DOHH2 (cell line): ENCODE data around the gene DMD.

Source experiments
- H3F3A ChIP-seq: fragments of 200-600 bp; sonication (generic), shearing (Covaris generic); 2 replicates; pipeline ENCODE4 v1.6.0; 2016; ENCODE audit warnings: antibody characterized with exemption, mild to moderate bottlenecking; ENCODE audit not compliant: control insufficient read depth, insufficient read depth
- H3K27ac ChIP-seq: fragments of 200-600 bp; sonication (generic); 2 replicates; pipeline ENCODE4 v1.5.1; 2014; ENCODE audit warnings: low read depth, mild to moderate bottlenecking, low read length, moderate library complexity
- H3K27me3 ChIP-seq: fragments of 200-600 bp; sonication (generic); 2 replicates; pipeline ENCODE4 v1.6.1; 2014; ENCODE audit warnings: mild to moderate bottlenecking, low read length, mixed read lengths; ENCODE audit not compliant: control insufficient read depth
- H3K36me3 ChIP-seq: fragments of 200-600 bp; sonication (generic); 2 replicates; pipeline ENCODE4 v1.6.1; 2014; ENCODE audit warnings: mild to moderate bottlenecking, low read length, moderate library complexity, mixed read lengths; ENCODE audit not compliant: control insufficient read depth
- H3K4me1 ChIP-seq: fragments of 200-600 bp; sonication (generic); 2 replicates; pipeline ENCODE4 v1.6.1; 2014; ENCODE audit warnings: mild to moderate bottlenecking, low read length, mixed read lengths; ENCODE audit not compliant: control insufficient read depth
- H3K4me2 ChIP-seq: fragments of 200-600 bp; sonication (generic); 2 replicates; pipeline ENCODE4 v1.6.0; 2014; ENCODE audit warnings: mild to moderate bottlenecking, low read length, moderate library complexity
- H3K4me3 ChIP-seq: fragments of 200-600 bp; sonication (generic); 2 replicates; pipeline ENCODE4 v1.5.1; 2014; ENCODE audit warnings: mild to moderate bottlenecking, low read length, mixed read lengths
- H3K79me2 ChIP-seq: fragments of 200-600 bp; sonication (generic); 2 replicates; pipeline ENCODE4 v1.6.1; 2014; ENCODE audit warnings: mild to moderate bottlenecking, low read length, mixed read lengths; ENCODE audit not compliant: control insufficient read depth
- H3K9me2 ChIP-seq: fragments of 200-600 bp; sonication (generic); replicated peaks from 2 replicates; pipeline ENCODE4 v1.6.1; 2014; ENCODE audit warnings: mild to moderate bottlenecking, low read length, mixed read lengths; ENCODE audit not compliant: control insufficient read depth
- H3K9me3 ChIP-seq: fragments of 200-600 bp; sonication (generic); 2 replicates; pipeline ENCODE4 v1.6.1; 2014; ENCODE audit warnings: antibody characterized with exemption, low read length, mixed read lengths; ENCODE audit not compliant: control insufficient read depth, insufficient read depth
- H4K20me1 ChIP-seq: fragments of 200-600 bp; sonication (generic); 2 replicates; pipeline ENCODE4 v1.6.0; 2014; ENCODE audit warnings: low read depth, mild to moderate bottlenecking, antibody characterized with exemption, low read length, moderate library complexity; ENCODE audit not compliant: control insufficient read depth, insufficient read depth
- EZH2phosphoT487 ChIP-seq: fragments of 200-600 bp; sonication (generic); IDR thresholded peaks from 2 replicates; pipeline ENCODE4 v1.6.1; 2017; ENCODE audit warnings: borderline replicate concordance, mild to moderate bottlenecking, antibody characterized with exemption, low read length, moderate library complexity, mixed read lengths
- TF ChIP-seq, protein P1 (sequence below): fragments of 200-600 bp; sonication (generic); IDR thresholded peaks from one replicate; pipeline ENCODE4 v1.5.1; 2014; ENCODE audit warnings: antibody characterized with exemption, mild to moderate bottlenecking, low read depth, low read length; ENCODE audit not compliant: poor library complexity, severe bottlenecking

Gene DMD

DNA sequence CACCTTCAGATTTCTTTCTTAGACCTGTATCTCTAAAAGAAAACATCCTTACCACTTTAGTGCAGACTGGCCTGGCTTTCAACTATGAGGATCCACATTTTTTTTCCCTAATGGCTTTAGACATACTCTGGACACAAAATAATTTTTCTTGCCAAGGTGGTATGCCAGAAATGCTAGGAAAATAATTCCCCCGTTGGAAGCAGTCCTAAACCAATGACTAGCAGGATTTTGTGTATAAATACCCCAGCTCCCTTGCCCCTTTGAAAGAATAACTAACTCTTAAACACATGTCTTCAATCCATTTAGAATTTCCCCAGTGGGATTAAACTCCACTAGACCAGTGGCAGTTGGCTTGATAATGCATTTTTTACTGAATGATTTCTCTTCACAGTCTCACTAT, 1639.0 kb downstream of the DMD start:
- H3K4me1 ChIP-seq: no peaks in the 10 kb centered on the region
- no peaks in the 10 kb centered on the region for H4K20me1 ChIP-seq
- H3K36me3 ChIP-seq: no peaks in the 10 kb centered on the region
- TF ChIP-seq, protein P1, sequence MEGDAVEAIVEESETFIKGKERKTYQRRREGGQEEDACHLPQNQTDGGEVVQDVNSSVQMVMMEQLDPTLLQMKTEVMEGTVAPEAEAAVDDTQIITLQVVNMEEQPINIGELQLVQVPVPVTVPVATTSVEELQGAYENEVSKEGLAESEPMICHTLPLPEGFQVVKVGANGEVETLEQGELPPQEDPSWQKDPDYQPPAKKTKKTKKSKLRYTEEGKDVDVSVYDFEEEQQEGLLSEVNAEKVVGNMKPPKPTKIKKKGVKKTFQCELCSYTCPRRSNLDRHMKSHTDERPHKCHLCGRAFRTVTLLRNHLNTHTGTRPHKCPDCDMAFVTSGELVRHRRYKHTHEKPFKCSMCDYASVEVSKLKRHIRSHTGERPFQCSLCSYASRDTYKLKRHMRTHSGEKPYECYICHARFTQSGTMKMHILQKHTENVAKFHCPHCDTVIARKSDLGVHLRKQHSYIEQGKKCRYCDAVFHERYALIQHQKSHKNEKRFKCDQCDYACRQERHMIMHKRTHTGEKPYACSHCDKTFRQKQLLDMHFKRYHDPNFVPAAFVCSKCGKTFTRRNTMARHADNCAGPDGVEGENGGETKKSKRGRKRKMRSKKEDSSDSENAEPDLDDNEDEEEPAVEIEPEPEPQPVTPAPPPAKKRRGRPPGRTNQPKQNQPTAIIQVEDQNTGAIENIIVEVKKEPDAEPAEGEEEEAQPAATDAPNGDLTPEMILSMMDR: no peak
- no peak for TF ChIP-seq EZH2phosphoT487
- H3K27ac ChIP-seq: no peak overlapping the region
- no peaks in the 10 kb centered on the region for H3K79me2 ChIP-seq
- H3K9me3 ChIP-seq: no peaks in the 10 kb centered on the region
- no peaks in the 10 kb centered on the region for H3K9me2 ChIP-seq
- H3K4me3 ChIP-seq: no peak overlapping the region
- no peaks in the 10 kb centered on the region for H3F3A ChIP-seq
- H3K4me2 ChIP-seq: no peak overlapping the region
- no peaks in the 10 kb centered on the region for H3K27me3 ChIP-seq

DNA sequence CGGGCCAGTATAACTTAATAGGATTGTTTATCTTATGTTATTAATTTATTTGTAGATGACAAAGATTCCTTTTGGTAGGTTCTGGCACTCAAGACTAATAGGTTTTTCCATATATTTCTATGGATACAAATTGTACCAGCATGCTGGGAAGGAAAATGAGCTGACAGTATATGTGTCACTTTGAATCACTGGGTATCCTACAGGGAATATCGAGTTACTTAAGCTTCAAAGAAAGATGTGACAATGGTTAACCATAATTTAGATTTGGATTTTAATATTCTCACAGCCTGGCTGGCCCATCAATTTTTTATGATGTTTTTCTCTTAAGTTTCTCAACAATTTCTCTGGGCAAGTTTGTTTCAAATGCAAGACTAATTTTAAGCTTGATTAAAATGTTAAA, 1640.7 kb downstream of the DMD start:
- Histone ChIP-seq H3K79me2 (no peaks in the 10 kb centered on the region), H3K4me1 (no peaks in the 10 kb centered on the region), H3K27ac (no peak overlapping the region), H3K9me3 (no peaks in the 10 kb centered on the region), H3K27me3 (no peaks in the 10 kb centered on the region), H3K4me3 (no peak overlapping the region), H4K20me1 (no peaks in the 10 kb centered on the region), H3K36me3 (no peaks in the 10 kb centered on the region), H3K9me2 (no peaks in the 10 kb centered on the region), H3K4me2 (no peak overlapping the region), H3F3A (no peaks in the 10 kb centered on the region)
- TF ChIP-seq, protein P1: no peak
- no peak for TF ChIP-seq EZH2phosphoT487

DNA sequence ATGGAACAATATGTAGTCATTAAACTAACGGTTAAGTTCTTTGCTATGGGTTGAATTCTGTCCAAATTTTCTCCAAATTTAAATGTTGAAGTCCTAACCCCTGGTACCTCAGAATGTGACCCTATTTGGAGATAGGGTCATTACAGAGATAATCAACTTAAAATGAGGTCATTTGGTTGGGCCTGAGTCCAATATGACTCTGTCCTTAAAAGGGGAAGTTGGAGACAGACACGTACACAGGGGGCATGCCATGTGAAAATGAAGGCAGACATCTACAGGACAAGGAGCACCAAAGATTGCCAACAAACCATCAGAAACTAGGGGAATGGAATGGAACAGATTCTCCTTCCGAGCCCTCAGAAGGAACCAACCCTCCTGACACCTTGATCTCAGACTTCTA, 1647.6 kb downstream of the DMD start:
- Histone ChIP-seq H3K4me1 (no peaks in the 10 kb centered on the region), H3K36me3 (no peaks in the 10 kb centered on the region), H3K9me2 (no peaks in the 10 kb centered on the region), H3K4me3 (no peak overlapping the region), H3K27me3 (no peaks in the 10 kb centered on the region), H3K27ac (no peak overlapping the region), H3K9me3 (no peaks in the 10 kb centered on the region), H3F3A (no peaks in the 10 kb centered on the region), H4K20me1 (no peaks in the 10 kb centered on the region), H3K4me2 (no peak overlapping the region), H3K79me2 (no peaks in the 10 kb centered on the region)
- TF ChIP-seq EZH2phosphoT487: no peak
- TF ChIP-seq, protein P1: no peak

DNA sequence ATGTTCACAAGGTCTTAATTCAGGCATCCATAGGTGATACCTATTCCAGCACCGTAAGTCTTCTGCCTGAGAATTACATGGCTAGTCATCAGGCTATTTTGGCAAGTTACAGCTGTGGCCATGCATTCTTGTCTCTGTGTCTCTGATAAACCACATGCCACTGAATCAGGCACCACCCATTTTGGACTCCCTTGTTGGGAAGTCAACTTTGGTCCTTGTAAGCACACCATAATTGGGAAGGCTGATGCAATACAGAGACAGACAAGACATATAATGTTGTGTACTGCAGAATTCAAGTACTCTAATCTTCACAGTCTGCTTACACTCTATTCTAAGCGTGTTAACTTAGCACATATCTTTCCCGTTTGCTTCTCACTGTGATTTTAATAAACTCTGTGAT, 1655.8 kb downstream of the DMD start:
- H3F3A ChIP-seq: no peaks in the 10 kb centered on the region
- no peaks in the 10 kb centered on the region for H3K27me3 ChIP-seq
- H3K27ac ChIP-seq: no peak overlapping the region
- H3K4me3 ChIP-seq: no peak overlapping the region
- H3K79me2 ChIP-seq: no peaks in the 10 kb centered on the region
- no peaks in the 10 kb centered on the region for H4K20me1 ChIP-seq
- no peaks in the 10 kb centered on the region for H3K4me1 ChIP-seq
- no peaks in the 10 kb centered on the region for H3K9me3 ChIP-seq
- H3K9me2 ChIP-seq: no peaks in the 10 kb centered on the region
- no peak overlapping the region for H3K4me2 ChIP-seq
- H3K36me3 ChIP-seq: no peaks in the 10 kb centered on the region
- no peak for TF ChIP-seq EZH2phosphoT487
- TF ChIP-seq, protein P1: no peak
